CD4-positive, alpha-beta T cell (primary cell): Measurements from ENCODE around the gene EP400. TPM values are rescaled to one million over a fixed set of nuclear protein-coding genes. Genes with fewer than 3 reads are reported as not detected.

Experiments
- ATAC-seq: fragments of 200-7000 bp; cut with Tn5 transposase; one replicate; pipeline ENCODE4 v1.10.0; 2022; ENCODE audit warnings: mild to moderate bottlenecking; ENCODE audit not compliant: poor library complexity
- CTCF ChIA-PET: fragments of 350-600 bp; sonication (Branson Sonifier 250); formaldehyde crosslinking; loops from one replicate; lab custom pipeline; 2021; ENCODE audit warnings: antibody characterized with exemption, inconsistent platforms; lab: Charles Lee
- POLR2A ChIA-PET: fragments of 350-600 bp; sonication (Branson Sonifier 250); formaldehyde crosslinking; loops from one replicate; lab custom pipeline; 2021; ENCODE audit warnings: antibody characterized with exemption, inconsistent platforms; lab: Charles Lee
- DNase-seq, 14 experiments: peaks; one replicate each; pipeline ENCODE4 v3.0.0-alpha.2; 2013 to 2020; ENCODE audit warnings: mixed read lengths in 2 of 14
- H3K27ac ChIP-seq, 2 donors: one replicate each; pipeline versions ENCODE4 v1.5.1 to v1.7.0; 2013; ENCODE audit warnings: low read length in 2 of 2, low read depth in 1 of 2, mild to moderate bottlenecking in 1 of 2
- H3K27me3 ChIP-seq, 2 experiments: 1 replicate in 1 of 2; 2 replicates in 1 of 2; pipeline versions ENCODE4 v1.6.1 to v1.7.0; 2013; ENCODE audit warnings: low read length in 2 of 2, control low read depth in 1 of 2, mild to moderate bottlenecking in 1 of 2, moderate library complexity in 1 of 2; ENCODE audit not compliant: insufficient read depth in 2 of 2, control insufficient read depth in 1 of 2
- H3K36me3 ChIP-seq: one replicate; pipeline ENCODE4 v1.6.1; 2013; ENCODE audit warnings: low read length, control low read depth; ENCODE audit not compliant: insufficient read depth
- H3K4me1 ChIP-seq: one replicate; pipeline ENCODE4 v1.6.1; 2013; ENCODE audit warnings: low read length, control low read depth; ENCODE audit not compliant: insufficient read depth
- H3K4me3 ChIP-seq: one replicate; pipeline ENCODE4 v1.5.1; 2013; ENCODE audit warnings: mild to moderate bottlenecking, low read length, moderate library complexity
- H3K9me3 ChIP-seq, 2 experiments: 1 replicate in 1 of 2; 2 replicates in 1 of 2; pipeline versions ENCODE4 v1.6.1 to v1.7.0; 2013; ENCODE audit warnings: low read length in 2 of 2, mild to moderate bottlenecking in 2 of 2, control low read depth in 1 of 2, moderate library complexity in 1 of 2; ENCODE audit not compliant: control insufficient read depth in 1 of 2, insufficient read depth in 1 of 2
- H3K27ac Mint-ChIP-seq: one replicate; pipeline ENCODE4 v1.8.0; 2020; ENCODE audit warnings: mixed read lengths
- H3K27me3 Mint-ChIP-seq: one replicate; pipeline ENCODE4 v1.8.0; 2021; ENCODE audit warnings: mixed read lengths
- H3K36me3 Mint-ChIP-seq: one replicate; pipeline ENCODE4 v1.8.0; 2021; ENCODE audit warnings: low read depth, mixed read lengths
- H3K4me1 Mint-ChIP-seq: one replicate; pipeline ENCODE4 v1.8.0; 2021; ENCODE audit warnings: low read depth, mixed read lengths
- H3K4me3 Mint-ChIP-seq: one replicate; pipeline ENCODE4 v1.8.0; 2020; ENCODE audit warnings: mild to moderate bottlenecking, mixed read lengths
- H3K9me3 Mint-ChIP-seq: one replicate; pipeline ENCODE4 v1.8.0; 2020; ENCODE audit warnings: mixed read lengths
- CTCF ChIP-seq: fragments of 200-600 bp; IDR thresholded peaks from one replicate; pipeline ENCODE4 v1.8.0; 2022; ENCODE audit warnings: antibody characterized with exemption, mild to moderate bottlenecking
- intact Hi-C, 2 experiments: fragments of 100-400 bp; cut with DNase I in 1 of 2; cut with micrococcal nuclease in 1 of 2; formaldehyde crosslinking; loops; one replicate each; pipeline versions ENCODE4 v1.15.1 to v1.9.0; 2023 to 2025; cut with DNase I, micrococcal nuclease
- total RNA-seq, 174 experiments: library from RNA in 2 of 174; stranded (reverse) in 2 of 174; gene quantifications; one replicate each; pipeline ENCODE4 v1.2.3 and lab custom pipeline; 2021 to 2026

The EP400 gene
- total RNA-seq, 2 experiments from 2014 or later, result 56.4 to 56.5 TPM

DNA sequence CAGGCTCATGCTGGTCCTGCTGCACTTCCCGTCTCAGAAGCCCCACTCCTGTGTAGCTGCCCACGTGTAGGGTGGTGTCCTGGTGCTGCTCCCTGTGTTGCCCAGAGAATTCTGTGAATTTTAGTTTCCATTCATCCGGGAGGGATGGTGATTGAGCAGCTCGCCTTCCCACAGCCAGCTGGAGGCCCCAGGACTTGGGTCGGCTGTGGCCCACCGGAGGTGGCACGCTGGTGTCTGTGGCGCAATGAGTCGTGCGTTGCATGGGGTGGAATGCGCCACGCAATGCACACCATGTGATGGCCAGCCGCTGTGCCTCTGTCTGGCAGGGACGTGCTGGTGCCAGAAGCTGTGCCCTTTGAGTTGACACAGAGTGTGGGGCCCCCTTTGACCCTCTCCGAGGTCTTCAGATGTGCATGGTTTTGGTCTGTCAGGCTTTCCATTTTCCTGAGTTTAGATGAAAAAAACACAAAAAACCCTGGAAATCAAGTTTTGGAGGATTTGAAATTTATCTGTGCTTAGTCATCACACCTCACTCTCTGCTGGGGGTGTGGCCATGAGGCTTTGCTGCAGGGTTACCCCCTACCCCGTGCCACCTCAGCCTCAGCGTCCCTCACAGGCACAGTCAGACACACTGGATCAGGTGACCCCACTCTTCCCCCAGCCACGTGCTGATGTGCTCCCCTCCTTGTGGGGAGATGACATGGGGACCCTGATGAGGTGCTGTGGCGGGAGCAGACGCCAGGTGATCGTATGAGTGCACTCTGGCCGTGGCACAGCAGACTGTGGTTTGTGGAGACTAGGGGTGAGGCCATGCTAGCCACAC, 64.6 kb downstream of the EP400 start:
- ChIA-PET CTCF (no interaction called here), POLR2A (no interaction called here)
- DNase-seq, result no peak
- no peaks in the 10 kb centered on the region for H3K4me1 ChIP-seq
- intact Hi-C loops, result no loop called here
- H3K36me3 ChIP-seq, result peaks cover 84% of the 10 kb centered on the region
- Mint-ChIP-seq H3K4me3 (no peak overlapping the region), H3K27me3 (no peaks in the 10 kb centered on the region), H3K27ac (no peak overlapping the region), H3K9me3 (no peaks in the 10 kb centered on the region), H3K4me1 (no peaks in the 10 kb centered on the region), H3K36me3 (peaks cover 90% of the 10 kb centered on the region)
- H3K27ac ChIP-seq, result no peak overlapping the region
- no peak for ATAC-seq
- H3K4me3 ChIP-seq, result no peak overlapping the region
- no peaks in the 10 kb centered on the region for H3K27me3 ChIP-seq
- TF ChIP-seq CTCF, result no peak
- H3K9me3 ChIP-seq, result no peaks in the 10 kb centered on the region

GRCh38 chr12:132014915-132015280, 65.2 kb downstream of the EP400 start:
- Histone ChIP-seq H3K27me3 (no peaks in the 10 kb centered on the region), H3K4me1 (no peaks in the 10 kb centered on the region), H3K27ac (no peak overlapping the region), H3K36me3 (peaks cover 87% of the 10 kb centered on the region), H3K9me3 (no peaks in the 10 kb centered on the region), H3K4me3 (no peak overlapping the region)
- Mint-ChIP-seq H3K36me3 (peaks cover 94% of the 10 kb centered on the region), H3K4me1 (no peaks in the 10 kb centered on the region), H3K9me3 (no peaks in the 10 kb centered on the region), H3K27ac (no peak overlapping the region), H3K27me3 (no peaks in the 10 kb centered on the region), H3K4me3 (no peak overlapping the region)
- TF ChIP-seq CTCF, result no peak
- intact Hi-C loops, result no loop called here
- ATAC-seq (no peak), DNase-seq (no peak)
- ChIA-PET CTCF (no interaction called here), POLR2A (no interaction called here)

GRCh38 chr12:132015686-132016430, 66.1 kb downstream of the EP400 start:
- ATAC-seq (no peak), DNase-seq (no peak)
- Histone ChIP-seq H3K4me1 (no peaks in the 10 kb centered on the region), H3K36me3 (peaks cover 90% of the 10 kb centered on the region), H3K9me3 (no peaks in the 10 kb centered on the region), H3K27me3 (no peaks in the 10 kb centered on the region), H3K4me3 (no peak overlapping the region), H3K27ac (no peak overlapping the region)
- Mint-ChIP-seq H3K9me3 (no peaks in the 10 kb centered on the region), H3K36me3 (peaks cover 98% of the 10 kb centered on the region), H3K27me3 (no peaks in the 10 kb centered on the region), H3K27ac (no peak overlapping the region), H3K4me1 (no peaks in the 10 kb centered on the region), H3K4me3 (no peak overlapping the region)
- ChIA-PET CTCF (no interaction called here), POLR2A (no interaction called here)
- intact Hi-C loops, result no loop called here
- TF ChIP-seq CTCF, result no peak
